OCI-LY1 (cell line): ENCODE measurements around the gene RNF217.

Experiments used
- EZH2 ChIP-seq: fragments of 200-600 bp; sonication (generic), shearing (Covaris generic); IDR thresholded peaks from 2 replicates; pipeline ENCODE4 v1.8.0; 2017; ENCODE audit warnings: borderline replicate concordance, mixed run types, mild to moderate bottlenecking, antibody characterized with exemption, low read length, moderate library complexity, mixed read lengths
- TF ChIP-seq, protein P1 (sequence below): fragments of 200-600 bp; sonication (generic), shearing (Covaris generic); IDR thresholded peaks from 2 replicates; pipeline ENCODE4 v1.5.1; 2017; ENCODE audit warnings: mild to moderate bottlenecking, antibody characterized with exemption, low read length, moderate library complexity, mixed read lengths

DNA sequence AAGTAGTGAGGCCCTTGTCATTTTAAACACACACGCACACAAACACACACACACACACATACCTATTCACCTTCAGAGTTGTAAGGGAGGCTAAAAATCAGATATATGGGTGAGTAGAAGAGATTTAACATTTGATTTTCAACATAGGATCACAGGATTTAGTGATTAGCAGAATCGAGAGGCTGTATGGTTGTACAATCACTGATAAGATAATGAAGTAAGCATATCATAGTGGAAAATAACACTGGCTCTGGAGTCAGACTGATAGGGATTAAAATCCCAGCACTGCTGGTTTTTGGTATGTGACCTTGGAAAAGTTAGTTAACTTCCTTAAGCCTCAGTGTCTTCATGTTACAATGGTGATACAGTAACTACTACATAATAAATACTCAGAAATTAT is 40.8 kb downstream of the RNF217 start:
- TF ChIP-seq, protein P1, sequence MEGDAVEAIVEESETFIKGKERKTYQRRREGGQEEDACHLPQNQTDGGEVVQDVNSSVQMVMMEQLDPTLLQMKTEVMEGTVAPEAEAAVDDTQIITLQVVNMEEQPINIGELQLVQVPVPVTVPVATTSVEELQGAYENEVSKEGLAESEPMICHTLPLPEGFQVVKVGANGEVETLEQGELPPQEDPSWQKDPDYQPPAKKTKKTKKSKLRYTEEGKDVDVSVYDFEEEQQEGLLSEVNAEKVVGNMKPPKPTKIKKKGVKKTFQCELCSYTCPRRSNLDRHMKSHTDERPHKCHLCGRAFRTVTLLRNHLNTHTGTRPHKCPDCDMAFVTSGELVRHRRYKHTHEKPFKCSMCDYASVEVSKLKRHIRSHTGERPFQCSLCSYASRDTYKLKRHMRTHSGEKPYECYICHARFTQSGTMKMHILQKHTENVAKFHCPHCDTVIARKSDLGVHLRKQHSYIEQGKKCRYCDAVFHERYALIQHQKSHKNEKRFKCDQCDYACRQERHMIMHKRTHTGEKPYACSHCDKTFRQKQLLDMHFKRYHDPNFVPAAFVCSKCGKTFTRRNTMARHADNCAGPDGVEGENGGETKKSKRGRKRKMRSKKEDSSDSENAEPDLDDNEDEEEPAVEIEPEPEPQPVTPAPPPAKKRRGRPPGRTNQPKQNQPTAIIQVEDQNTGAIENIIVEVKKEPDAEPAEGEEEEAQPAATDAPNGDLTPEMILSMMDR: no peak
- no peak for TF ChIP-seq EZH2
